Endodermal cell (in vitro differentiated cells): Measurements from ENCODE around the gene PPP2R2B. TPM values are rescaled to one million over a fixed set of nuclear protein-coding genes. Genes with fewer than 3 reads are reported as not detected.

ENCODE experiments used
- DNase-seq: peaks from one replicate; pipeline ENCODE4 v3.0.0-alpha.2; 2017
- H3K27ac ChIP-seq: 2 replicates; pipeline ENCODE4 v1.5.1; 2013; ENCODE audit warnings: mild to moderate bottlenecking, low read depth, low read length, moderate library complexity
- H3K27me3 ChIP-seq: 2 replicates; pipeline ENCODE4 v1.6.1; 2013; ENCODE audit warnings: mild to moderate bottlenecking, low read length, moderate library complexity; ENCODE audit not compliant: insufficient read depth, control insufficient read depth, poor library complexity, severe bottlenecking
- H3K36me3 ChIP-seq: 2 replicates; pipeline ENCODE4 v1.7.0; 2013; ENCODE audit warnings: mild to moderate bottlenecking, low read length, moderate library complexity; ENCODE audit not compliant: control insufficient read depth, insufficient read depth
- H3K4me1 ChIP-seq: one replicate; pipeline ENCODE4 v1.7.0; 2013; ENCODE audit warnings: low read length; ENCODE audit not compliant: control insufficient read depth, insufficient read depth
- H3K4me3 ChIP-seq: 2 replicates; pipeline ENCODE4 v1.5.1; 2013; ENCODE audit warnings: mild to moderate bottlenecking, low read length, moderate library complexity
- H3K9ac ChIP-seq: 2 replicates; pipeline ENCODE4 v1.6.1; 2013; ENCODE audit warnings: mild to moderate bottlenecking, low read length, moderate library complexity; ENCODE audit not compliant: poor library complexity, severe bottlenecking; ENCODE audit errors: extremely low read depth
- H3K9me3 ChIP-seq: 2 replicates; pipeline ENCODE4 v1.6.1; 2013; ENCODE audit warnings: mild to moderate bottlenecking, low read length, moderate library complexity; ENCODE audit not compliant: control insufficient read depth
- H3K27ac Mint-ChIP-seq: 2 replicates; pipeline ENCODE4 v1.8.0; 2020; ENCODE audit warnings: mixed read lengths
- H3K27me3 Mint-ChIP-seq: 2 replicates; pipeline ENCODE4 v1.8.0; 2021; ENCODE audit warnings: mild to moderate bottlenecking, mixed read lengths; ENCODE audit not compliant: insufficient read depth
- H3K36me3 Mint-ChIP-seq: 2 replicates; pipeline ENCODE4 v1.8.0; 2020; ENCODE audit warnings: low read depth, mixed read lengths
- H3K4me1 Mint-ChIP-seq: 2 replicates; pipeline ENCODE4 v1.8.0; 2020; ENCODE audit warnings: mixed read lengths
- H3K4me3 Mint-ChIP-seq: 2 replicates; pipeline ENCODE4 v1.8.0; 2020; ENCODE audit warnings: mild to moderate bottlenecking, moderate library complexity, mixed read lengths
- H3K9me3 Mint-ChIP-seq: 2 replicates; pipeline ENCODE4 v1.8.0; 2020; ENCODE audit warnings: mild to moderate bottlenecking, mixed read lengths
- CTCF ChIP-seq: fragments of 200-600 bp; sonication (generic); conservative IDR thresholded peaks from 2 replicates; pipeline ENCODE4 v1.5.0; 2021; ENCODE audit warnings: antibody characterized with exemption, mild to moderate bottlenecking
- WGBS, 2 experiments: methylation state at CpG; one replicate each; pipeline versions ENCODE4 v1.1.5 to v1.1.7; 2013; ENCODE audit warnings: missing lambda C conversion rate in 2 of 2, mixed read lengths in 1 of 2; ENCODE audit not compliant: insufficient coverage in 1 of 2, insufficient read length in 1 of 2; 5-methylcytosine and 5-hydroxymethylcytosine counted together
- total RNA-seq, 2 donors: library from RNA; stranded (reverse); fragmentation: NEBNext Ultra II Directional in 1 of 2; extraction: Animal tissue kit (Norgen Biotek cat#: 25700) in 1 of 2; gene quantifications; 2 replicates in 1 of 2; 3 replicates in 1 of 2; pipeline ENCODE4 v1.2.1, GENCODE V29; 2021

Gene PPP2R2B
- total RNA-seq, 2 donors from 2014 or later = 3.3 to 8.0 TPM

GRCh38 chr5:146533882-146534281 is 344.7 kb downstream of the PPP2R2B start:
- no CpG with 5 or more reads among the region's 1 CpG for WGBS, 2 experiments
- Histone ChIP-seq H3K27ac (no peak overlapping the region), H3K27me3 (no peaks in the 10 kb centered on the region), H3K9ac (no peak overlapping the region), H3K4me1 (no peaks in the 10 kb centered on the region), H3K36me3 (no peaks in the 10 kb centered on the region), H3K4me3 (no peak overlapping the region), H3K9me3 (peaks cover 7% of the 10 kb centered on the region)
- Mint-ChIP-seq H3K4me3 (no peak overlapping the region), H3K9me3 (peaks cover 4% of the 10 kb centered on the region), H3K27ac (no peak overlapping the region), H3K36me3 (no peaks in the 10 kb centered on the region), H3K4me1 (peaks cover 13% of the 10 kb centered on the region), H3K27me3 (peaks cover 4% of the 10 kb centered on the region)
- no peak for TF ChIP-seq CTCF
- no peak for DNase-seq

GRCh38 chr5:146533260-146533857 is 345.2 kb downstream of the PPP2R2B start:
- H3K9ac ChIP-seq = no peak overlapping the region
- peaks cover 4% of the 10 kb centered on the region for H3K27me3 Mint-ChIP-seq
- H3K9me3 Mint-ChIP-seq = peaks cover 4% of the 10 kb centered on the region
- H3K36me3 Mint-ChIP-seq = no peaks in the 10 kb centered on the region
- peak; percentile 94 for DNase-seq
- no peaks in the 10 kb centered on the region for H3K4me1 ChIP-seq
- H3K27ac Mint-ChIP-seq = no peak overlapping the region
- H3K4me3 ChIP-seq = no peak overlapping the region
- no peaks in the 10 kb centered on the region for H3K27me3 ChIP-seq
- peaks cover 7% of the 10 kb centered on the region for H3K9me3 ChIP-seq
- TF ChIP-seq CTCF = peak; percentile 94
- H3K4me3 Mint-ChIP-seq = no peak overlapping the region
- H3K4me1 Mint-ChIP-seq = peaks cover 13% of the 10 kb centered on the region
- no peak overlapping the region for H3K27ac ChIP-seq
- WGBS, 2 experiments = 0 to 37% methylated on average over 2 to 6 of the region's 7 CpGs
- H3K36me3 ChIP-seq = no peaks in the 10 kb centered on the region
